Gastroesophageal sphincter (tissue), 3 donors: ENCODE data around the gene MRPL52.

Source experiments
- CTCF ChIP-seq, 4 experiments: fragments of 200-600 bp in 2 of 4; fragments of 450-650 bp in 2 of 4; sonication (generic) in 1 of 4; IDR thresholded peaks; one replicate each; pipeline ENCODE4 v1.5.1; 2017 to 2019; ENCODE audit warnings: antibody characterized with exemption in 4 of 4, mild to moderate bottlenecking in 2 of 4, moderate library complexity in 2 of 4
- POLR2A ChIP-seq, 2 donors: fragments of 450-650 bp; IDR thresholded peaks; one replicate each; pipeline ENCODE4 v1.6.1; 2017; ENCODE audit warnings: antibody characterized with exemption in 2 of 2, mild to moderate bottlenecking in 2 of 2, moderate library complexity in 1 of 2
- POLR2AphosphoS5 ChIP-seq: sonication (generic); formaldehyde crosslinking; IDR thresholded peaks from one replicate; pipeline ENCODE4 v1.6.1; 2017; ENCODE audit warnings: antibody characterized with exemption

GRCh38 chr14:22835505-22835904 lies 5.8 kb downstream of the MRPL52 start:
- TF ChIP-seq CTCF (IDR thresholded peaks at IDR 0.05) (no peak), POLR2AphosphoS5 (no peak), POLR2A (IDR thresholded peaks at IDR 0.05) (no peak)
